HG02973 (cell line): Measurements from ENCODE around the gene THBS3.
A peak's percentile ranks its signal among the peaks of the same experiment; 100 is the strongest.
"Not testable (repeated sequence)": the region's sequence is repeated elsewhere in the genome, so short reads cannot be mapped to it uniquely, and the experiment has no call there.

Experiments used
- ATAC-seq: cut with Tn5 transposase; IDR thresholded peaks from one replicate; pipeline ENCODE4 v1.9.1; 2021; ENCODE audit warnings: moderate library complexity; ENCODE audit not compliant: unreplicated experiment

Gene THBS3

DNA sequence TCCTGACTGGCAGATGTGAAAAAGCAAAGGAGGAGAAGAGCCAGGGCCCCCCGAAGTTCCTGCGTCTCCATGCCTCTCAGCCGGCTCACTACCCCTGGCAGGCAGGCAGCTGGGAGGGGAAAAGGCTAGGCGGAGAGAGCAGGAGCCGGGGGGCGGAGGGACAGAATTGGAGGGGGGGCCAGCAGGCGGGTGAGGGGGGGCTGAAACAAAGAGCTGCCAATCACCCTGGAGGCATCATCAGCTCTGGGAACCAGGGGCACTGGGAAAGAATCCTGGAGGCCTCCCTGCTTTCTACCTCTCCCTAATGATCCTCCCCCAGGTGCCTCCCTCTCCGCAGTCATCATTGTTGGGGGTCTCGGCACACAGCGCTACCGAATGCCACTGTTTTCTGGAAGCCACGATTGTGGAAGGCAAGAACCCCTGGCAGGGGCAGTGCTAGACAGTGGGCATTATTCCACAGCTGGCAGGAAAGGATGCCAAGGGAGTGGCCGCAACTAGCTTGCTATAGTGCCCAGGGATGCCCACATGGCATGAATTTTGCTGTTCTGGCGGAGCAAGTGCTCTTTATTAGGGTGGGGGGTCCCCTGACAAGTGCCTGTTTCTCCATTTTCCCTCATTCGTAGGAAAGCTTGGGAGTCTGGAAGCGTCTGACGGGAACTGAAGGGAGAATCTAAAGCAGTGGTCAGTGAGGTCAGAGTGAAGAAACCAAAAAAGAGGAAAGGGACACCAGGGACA, at the start of gene THBS3:
THBS3 (minus strand) TSS at position 92 of the 735 bp plus-strand sequence; CDS start at position 71, 21 bp downstream.
- no peak for ATAC-seq

- ATAC-seq = no peak
Observed at GRCh38 chr1:155256058-155256852, 48.6 kb upstream of the THBS3 start.

GRCh38 chr1:155255243-155256007, 47.7 kb upstream of the THBS3 start, which contains the start of gene ENTREP3:
TSS of gene ENTREP3 (minus strand) at chr1:155255483. CDS start at chr1:155254877, 606 bp downstream.
- no peak for ATAC-seq

- ATAC-seq = no peak
Observed at GRCh38 chr1:155254714-155255242, 47.1 kb upstream of the THBS3 start.

DNA sequence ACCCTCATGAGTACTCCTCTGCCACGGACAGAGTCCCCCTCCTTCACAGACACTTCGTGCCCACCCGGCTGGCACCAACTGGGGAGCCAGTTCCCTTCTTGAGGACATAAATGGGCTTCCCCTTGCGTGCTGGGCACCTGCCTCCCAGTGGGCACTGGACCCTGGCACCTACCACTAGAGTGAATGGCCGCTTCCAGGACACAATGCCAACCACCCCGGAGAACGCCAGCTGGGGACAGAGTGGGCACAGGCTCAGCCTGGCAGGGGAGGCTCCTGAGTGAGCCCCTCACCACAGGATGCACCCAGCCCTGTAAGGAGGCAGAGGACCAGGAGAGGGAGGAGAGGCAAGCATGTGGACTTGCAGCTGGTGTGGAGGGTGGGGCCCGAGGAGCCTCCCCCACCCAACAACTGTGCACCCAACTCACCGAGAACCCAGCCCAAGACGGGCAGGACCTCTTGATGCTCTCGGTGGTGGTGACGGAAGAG, 46.6 kb upstream of the THBS3 start:
- ATAC-seq = no peak

- no peak for ATAC-seq
Observed at GRCh38 chr1:155253797-155254196, 46.1 kb upstream of the THBS3 start.

DNA sequence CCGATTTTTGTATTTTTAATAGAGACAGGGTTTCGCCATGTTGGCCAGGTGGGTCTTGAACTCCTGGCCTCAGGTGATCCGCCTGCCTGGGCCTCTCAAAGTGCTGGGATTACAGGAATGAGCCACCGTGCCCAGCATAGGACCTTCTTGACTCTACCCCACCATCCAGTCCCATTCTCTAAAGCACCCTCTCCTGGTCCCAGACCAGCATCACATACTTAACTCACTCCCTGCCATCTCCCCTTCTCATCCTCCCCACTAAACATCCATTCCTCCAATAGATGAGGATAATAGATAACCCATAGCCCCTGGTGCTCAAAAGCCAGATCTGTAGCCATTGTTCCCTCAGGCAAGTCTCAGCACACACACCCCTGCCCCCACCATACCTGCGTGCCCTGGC, 45.5 kb upstream of the THBS3 start:
- ATAC-seq = no peak

- no peak for ATAC-seq
Observed at GRCh38 chr1:155251566-155251965, 43.9 kb upstream of the THBS3 start.

- peak; percentile 77 for ATAC-seq
Observed at GRCh38 chr1:155250633-155251449, 43.1 kb upstream of the THBS3 start.

- no peak for ATAC-seq
Observed at GRCh38 chr1:155250246-155250632, 42.5 kb upstream of the THBS3 start.

- no peak for ATAC-seq
Observed at GRCh38 chr1:155247667-155248553, 40.2 kb upstream of the THBS3 start.

DNA sequence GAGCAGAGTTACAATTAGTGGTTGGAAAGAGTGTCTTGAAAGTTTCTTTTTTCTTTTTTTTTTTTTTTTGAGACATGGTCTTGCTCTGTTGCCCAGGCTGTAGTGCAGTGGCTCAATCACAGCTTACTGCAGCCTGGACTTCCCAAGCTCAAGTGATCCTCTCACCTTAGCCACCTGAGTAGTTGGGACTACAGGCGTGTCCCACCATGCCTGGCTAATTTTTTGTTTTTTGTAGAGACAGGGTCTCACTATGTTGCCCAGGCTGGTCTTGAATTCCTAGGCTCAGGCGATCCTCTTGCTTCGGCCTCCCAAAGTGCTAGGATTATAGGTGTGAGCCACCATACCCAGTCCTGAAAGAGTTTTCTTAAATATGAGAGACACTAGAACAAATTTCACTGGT, 39.1 kb upstream of the THBS3 start:
- not testable (repeated sequence) for ATAC-seq

DNA sequence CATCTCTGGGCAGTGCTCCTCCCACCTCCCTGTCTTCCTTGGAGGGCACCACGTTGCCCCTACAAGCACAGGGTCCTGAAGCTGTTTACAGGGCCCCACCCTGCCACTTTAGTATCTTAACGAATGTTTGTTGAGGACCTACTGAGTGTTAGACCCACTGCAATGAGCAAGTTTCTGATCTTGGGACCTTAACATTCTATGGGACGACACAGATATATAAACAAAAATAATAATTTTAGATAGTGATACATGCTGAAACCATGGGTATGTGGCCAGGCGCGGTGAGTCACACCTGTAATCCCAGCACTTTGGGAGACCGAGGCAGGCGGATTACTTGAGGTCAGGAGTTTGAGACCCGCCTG, 37.4 kb upstream of the THBS3 start:
- ATAC-seq = no peak

DNA sequence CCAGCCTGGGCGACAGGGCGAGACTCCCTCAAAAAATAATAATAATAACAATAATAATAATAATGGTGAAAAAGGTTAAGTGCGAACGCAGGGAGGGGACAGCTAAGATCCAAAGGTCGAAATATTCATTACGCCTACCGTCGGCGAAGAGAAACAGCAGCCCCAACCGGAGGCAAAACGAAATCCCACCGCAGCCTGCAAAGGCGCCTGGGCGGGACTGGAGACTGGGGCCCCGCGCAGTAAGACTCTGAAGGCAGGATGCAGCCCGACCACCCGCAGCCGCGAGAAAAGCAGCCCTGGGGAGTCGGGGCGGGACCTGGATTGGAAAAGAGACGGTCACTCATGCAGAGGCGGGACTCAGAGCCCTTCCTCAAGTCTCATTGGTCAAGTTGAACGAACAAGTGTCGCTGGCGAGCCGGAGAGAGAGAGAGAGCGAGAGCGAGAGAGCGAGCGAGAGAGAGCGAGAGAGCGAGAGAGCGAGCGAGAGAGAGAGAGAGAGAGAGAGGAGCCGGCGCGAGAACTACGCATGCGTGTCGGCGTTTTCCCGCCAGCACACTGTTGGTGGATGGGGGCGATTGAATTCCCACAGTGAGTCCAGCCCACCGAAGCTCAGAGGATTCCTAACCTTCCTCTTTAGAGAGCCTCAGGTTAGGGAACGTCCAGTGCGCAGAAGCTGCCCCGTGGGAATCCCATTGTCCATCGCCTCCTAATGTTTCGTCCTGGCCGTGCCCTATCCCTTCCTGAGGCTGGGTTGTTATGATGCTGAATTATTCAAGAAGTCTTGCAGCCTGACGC, 36.9 kb upstream of the THBS3 start:
- ATAC-seq = peak; percentile 82

DNA sequence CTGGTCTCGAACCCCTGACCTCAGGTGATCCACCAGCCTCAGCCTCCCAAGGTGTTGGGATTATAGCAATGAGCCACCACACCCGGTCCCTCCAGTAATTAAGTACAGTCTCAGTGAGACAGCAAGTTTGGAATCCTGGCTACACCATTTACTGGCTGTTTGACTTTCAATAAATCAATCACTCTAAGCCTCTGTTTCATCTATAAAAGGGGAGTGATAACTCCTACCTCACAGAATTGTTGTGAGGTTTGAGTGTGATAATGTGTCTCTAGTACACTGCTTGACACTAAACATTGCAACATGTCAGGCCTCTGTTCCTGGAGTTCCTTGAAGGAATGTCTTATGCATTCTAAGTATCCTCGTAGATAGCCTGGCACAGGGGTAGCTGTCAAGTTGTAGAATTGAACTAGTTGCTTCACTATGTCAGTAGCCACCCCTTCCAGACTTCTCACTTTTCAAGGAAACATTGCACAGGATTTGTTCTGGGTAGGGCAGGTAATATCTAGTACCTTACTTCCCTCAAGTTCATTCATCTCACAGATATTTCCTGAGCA, 35.2 kb upstream of the THBS3 start:
- ATAC-seq = no peak

DNA sequence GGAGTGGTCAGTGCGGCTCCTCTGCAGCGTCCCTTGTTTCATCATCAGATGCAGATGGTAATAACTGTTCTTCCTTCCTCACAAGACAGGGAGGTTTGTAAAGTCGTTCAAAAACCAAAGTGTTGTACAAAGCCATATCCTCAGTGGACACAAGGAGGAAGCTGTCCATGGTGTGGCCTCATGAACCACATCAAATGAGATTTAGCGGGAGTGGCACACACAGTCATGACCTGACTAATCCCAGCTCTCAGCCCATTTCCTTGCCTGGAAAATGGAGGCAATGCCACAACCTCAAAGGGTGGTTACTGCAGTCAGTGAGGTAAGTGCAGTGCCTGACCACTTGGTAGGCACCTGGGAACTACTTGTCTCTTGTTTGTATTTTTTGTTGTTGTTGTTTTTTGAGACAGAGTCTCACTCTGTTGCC, 34.2 kb upstream of the THBS3 start:
- no peak for ATAC-seq

DNA sequence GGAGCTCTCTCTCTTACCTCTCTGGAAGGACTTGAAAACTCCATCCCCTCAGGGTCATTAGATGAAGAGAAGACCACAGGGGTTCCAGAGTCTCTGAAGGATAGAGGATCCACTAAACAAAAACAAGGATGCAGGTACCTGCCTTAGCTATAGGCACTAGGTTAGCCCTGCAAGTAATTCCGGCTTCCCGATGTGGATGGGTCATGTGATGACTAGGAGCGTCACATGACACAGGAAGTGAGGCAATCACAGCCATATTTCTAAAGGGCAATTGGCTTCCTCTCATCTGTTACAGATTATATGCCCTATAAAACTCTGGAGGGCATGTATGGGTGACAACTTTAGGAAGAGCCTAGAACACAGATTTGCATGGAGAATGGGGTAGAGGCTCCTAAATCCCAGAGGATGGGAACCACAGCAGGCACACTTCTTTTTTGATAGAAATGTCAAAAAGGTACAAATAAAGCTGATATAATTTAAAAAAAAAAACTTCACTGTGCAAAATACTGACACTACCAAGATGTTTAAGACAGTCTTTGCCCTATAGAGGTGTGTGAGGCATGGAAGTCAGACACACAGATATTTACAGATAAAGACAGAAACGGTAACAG, 33.5 kb upstream of the THBS3 start:
- no peak for ATAC-seq

DNA sequence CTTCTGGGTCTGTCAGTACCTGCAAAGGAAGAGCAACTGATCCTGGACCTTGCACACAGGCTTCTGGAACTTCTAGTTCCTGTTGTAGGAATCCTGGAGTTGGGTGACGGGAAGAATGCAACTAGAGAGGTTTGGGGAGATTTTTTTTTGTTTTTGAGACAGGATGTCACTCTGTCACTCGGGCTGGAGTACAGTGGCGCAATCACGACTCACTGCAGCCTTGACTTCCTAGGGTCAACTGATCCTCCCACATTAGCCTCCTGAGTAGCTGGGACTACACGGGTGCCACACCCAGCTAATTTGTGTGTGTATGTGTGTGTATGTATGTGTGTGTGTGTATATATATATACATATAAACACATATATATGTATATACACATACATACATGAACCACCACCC, 28.8 kb upstream of the THBS3 start:
- ATAC-seq = no peak
